GM12892 (cell line): ENCODE results near the gene ZNF579.
"Not testable (repeated sequence)": the region's sequence is repeated elsewhere in the genome, so short reads cannot be mapped to it uniquely, and the experiment has no call there.

ENCODE experiments used
- DNase-seq: peaks from one replicate; pipeline ENCODE4 v3.0.0; 2011; ENCODE audit not compliant: insufficient read length
- FAIRE-seq: peaks from 2 replicates; lab custom pipeline; 2011; peaks lifted over from hg19 to GRCh38; lab: Jason Lieb, UNC
- POLR2A ChIP-seq: IDR thresholded peaks from 2 replicates; pipeline ENCODE4 v1.6.1; 2011; ENCODE audit warnings: low read depth, low read length, control low read depth
- POLR2AphosphoS5 ChIP-seq: IDR thresholded peaks from 2 replicates; pipeline ENCODE4 v1.6.1; 2011; ENCODE audit warnings: low read depth, low read length, control low read depth
- TAF1 ChIP-seq: IDR thresholded peaks from 2 replicates; pipeline ENCODE4 v1.6.1; 2011; ENCODE audit warnings: low read depth, mild to moderate bottlenecking, control low read depth, low read length, borderline replicate concordance

ZNF579 gene

DNA sequence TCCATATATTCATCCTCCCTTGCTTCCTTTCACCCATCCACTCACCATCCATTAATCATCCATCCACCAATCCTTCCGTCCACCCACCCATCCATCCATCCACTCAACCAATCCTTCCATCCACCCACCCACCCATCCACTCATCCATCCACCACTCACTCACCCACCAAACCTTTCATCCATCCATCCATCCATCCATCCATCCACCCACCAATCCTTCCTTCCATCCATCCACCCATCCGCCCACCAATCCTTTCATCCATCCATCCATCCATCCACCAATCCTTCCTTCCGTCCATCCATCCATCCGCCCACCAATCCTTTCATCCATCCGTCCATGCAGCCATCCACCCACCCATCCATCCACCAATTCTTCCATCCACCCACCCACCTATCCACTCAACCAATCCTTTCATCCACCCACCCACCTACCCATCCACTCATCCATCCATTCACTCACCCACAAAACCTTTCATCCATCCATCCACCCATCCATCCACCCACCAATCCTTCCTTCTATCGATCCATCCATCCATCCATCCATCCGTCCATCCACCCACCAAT is 38.3 kb downstream of the ZNF579 start:
- TF ChIP-seq POLR2A (no peak), TAF1 (no peak), POLR2AphosphoS5 (no peak)
- DNase-seq (no peak), FAIRE-seq (no peak)

DNA sequence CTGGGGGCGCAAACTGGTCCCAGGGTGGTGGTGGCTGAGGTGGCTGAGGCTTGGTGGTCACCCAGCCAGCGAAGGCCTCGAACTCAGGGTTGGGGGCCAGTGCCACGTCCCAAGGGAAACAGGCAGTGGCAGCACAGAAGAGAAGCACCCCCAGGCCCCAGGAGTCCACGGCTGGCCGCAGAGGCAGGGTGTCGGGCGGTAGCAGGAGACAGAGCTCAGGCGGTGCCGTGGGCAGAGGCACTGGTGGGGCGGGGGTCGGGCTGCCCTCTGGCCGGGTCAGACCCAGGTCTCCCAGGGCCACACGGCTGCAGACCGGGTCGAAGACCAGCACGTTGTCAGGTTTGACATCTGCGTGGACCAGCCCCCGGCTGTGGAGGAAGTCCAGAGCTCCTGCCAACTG is 39.6 kb downstream of the ZNF579 start:
- FAIRE-seq: no peak

DNA sequence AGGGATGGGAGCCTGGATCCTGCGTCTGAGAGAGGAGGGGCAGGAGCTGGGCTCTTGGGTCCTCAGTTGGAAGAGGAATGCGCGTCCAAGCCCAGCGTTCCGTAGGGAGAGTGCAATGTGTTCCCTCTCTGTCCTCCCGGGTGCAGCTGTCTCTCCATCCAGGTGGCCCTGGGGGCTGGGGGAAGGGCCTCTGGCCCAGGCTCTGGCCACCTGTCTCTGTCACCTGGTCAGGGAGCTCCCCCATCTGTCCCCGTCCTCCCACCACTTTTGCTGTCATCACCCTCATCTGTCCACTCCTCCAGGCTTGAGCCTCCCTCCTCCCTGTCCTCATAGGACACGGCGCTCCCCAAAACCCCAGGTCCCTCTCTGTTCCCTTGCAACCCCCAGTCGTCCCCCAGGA is 40.0 kb downstream of the ZNF579 start:
- FAIRE-seq (no peak), DNase-seq (no peak)
- no peak for TF ChIP-seq TAF1
- TF ChIP-seq POLR2A: no peak
- no peak for TF ChIP-seq POLR2AphosphoS5

More for the DNA sequence above, 39.6 kb downstream of the ZNF579 start:
- DNase-seq: no peak
- no peak for TF ChIP-seq POLR2AphosphoS5

DNA sequence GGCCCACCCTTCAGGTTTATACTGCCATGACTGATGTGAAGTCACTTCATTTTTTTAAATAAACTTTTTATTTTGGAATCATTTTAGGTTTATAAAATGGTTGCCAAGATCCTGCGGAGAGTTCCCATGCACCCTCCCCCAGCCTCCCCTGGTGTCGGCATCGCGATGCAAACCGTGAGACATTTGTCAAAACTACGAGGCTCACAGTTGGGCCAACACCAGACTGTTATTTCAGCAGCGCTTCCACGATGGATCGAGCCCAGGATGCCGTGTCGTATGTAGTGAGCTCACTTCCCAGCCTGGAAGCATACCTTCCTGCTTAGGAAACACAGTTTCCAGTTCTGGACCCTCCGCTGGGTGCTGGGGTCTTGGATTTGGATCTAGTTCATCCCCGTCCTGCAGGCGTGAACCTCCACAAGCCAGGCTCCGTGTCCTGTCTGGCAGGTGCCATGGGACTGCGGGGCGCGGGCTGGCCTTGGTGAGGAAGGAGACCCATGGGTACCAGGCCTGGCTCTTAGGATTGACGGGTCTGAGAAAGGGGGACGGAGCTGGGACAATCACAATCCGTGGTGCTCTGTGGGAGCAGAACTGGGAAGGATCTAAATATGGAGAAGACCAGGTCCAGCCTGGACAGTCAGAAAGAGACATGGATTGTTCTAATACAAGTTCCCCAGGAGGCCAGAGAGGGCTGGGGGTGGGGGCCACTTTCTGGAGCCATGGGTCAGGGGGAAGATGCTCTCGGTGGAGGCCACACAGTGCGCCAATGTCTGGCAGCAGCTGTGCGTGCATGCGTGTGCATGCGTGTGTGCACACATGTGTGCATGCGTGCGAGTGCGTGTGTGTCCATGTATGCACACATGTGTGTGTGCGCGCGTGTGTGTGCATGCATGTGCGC is 41.3 kb downstream of the ZNF579 start:
- no peak for TF ChIP-seq POLR2A
- no peak for TF ChIP-seq POLR2AphosphoS5
- TF ChIP-seq TAF1: no peak
- DNase-seq (no peak), FAIRE-seq (no peak)

DNA sequence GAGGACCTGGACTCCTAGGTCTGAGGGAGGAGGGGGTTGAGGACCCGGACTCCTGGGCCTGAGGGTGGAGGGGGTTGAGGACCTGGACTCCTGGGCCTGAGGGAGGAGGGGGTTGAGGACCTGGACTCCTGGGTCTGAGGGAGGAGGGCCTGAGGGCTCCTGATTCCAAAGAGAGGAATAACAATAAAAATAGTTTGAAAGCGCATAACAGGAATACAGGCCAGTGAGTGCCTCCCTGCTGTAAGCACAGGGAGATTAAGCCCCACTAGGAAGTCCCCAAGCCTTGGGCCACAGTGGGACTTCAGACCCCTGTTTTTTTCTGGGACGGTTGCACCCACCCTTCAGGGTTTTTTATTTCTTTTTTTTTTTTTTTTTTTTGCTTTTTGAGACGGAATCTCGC is 42.5 kb downstream of the ZNF579 start:
- FAIRE-seq (no peak), DNase-seq (no peak)
- TF ChIP-seq POLR2A: no peak
- no peak for TF ChIP-seq TAF1
- no peak for TF ChIP-seq POLR2AphosphoS5

DNA sequence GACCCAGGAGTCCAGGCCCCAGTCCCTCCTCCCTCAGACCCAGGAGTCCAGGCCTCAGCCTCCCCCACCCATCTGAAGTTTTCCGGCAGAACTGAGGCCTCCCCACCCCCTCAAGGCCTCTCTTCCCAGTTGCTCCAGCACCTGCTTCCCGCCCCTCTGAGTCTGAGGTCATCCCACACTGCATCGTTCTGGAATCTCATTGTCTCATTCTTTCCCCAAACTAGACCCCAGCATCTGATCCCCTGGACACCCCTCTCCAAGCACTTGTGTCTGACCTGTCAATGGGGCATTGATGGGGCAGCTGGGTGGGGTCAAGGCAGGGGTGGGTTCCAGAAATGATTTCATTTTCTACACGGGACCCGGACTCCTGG is 42.9 kb downstream of the ZNF579 start:
- FAIRE-seq: no peak
- no peak for DNase-seq

DNA sequence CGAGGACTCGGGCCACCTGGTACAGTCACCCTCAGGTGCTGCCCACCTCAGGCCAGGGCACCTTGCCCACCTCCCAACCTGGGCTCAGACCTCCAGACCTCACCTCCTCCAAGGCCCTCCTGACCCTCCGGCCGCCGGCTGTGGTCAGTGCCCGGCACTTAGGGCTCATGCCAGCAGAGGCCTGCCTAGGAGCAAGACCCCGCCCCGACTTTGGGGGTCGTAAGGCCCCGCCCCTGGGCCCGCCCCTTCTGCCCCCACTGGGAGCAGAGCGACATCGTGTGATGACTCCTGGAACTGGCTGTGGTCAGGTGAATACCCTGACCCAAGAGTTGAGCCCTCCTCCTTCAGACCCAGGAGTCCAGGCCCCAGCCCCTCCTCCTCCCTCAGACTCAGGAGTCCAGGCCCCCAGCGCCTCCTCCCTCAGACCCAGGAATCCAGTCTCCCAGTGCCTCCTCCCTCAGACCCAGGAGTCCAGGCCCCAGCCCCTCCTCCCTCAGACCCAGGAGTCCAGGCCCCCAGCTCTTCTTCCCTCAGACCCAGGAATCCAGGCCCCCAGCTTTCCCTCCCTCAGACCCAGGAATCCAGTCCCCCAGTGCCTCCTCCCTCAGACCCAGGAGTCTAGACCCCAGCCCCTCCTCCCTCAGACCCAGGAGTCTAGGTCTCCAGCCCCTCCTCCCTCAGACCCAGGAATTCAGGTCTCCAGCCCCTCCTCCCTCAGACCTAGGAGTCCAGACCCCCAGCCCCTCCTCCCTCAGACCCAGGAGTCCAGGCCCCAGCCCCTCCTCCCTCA is 43.5 kb downstream of the ZNF579 start, which contains the start of gene SBK2:
Gene SBK2, minus strand, starts transcription at position 183 of the 790 bp plus-strand sequence. CDS start 839 bp downstream, outside the sequence.
- no peak for TF ChIP-seq TAF1
- TF ChIP-seq POLR2AphosphoS5: no peak
- no peak for TF ChIP-seq POLR2A
- FAIRE-seq (no peak), DNase-seq (no peak)

More for the DNA sequence above, 42.9 kb downstream of the ZNF579 start:
- TF ChIP-seq POLR2AphosphoS5 (no peak), POLR2A (no peak), TAF1 (no peak)

DNA sequence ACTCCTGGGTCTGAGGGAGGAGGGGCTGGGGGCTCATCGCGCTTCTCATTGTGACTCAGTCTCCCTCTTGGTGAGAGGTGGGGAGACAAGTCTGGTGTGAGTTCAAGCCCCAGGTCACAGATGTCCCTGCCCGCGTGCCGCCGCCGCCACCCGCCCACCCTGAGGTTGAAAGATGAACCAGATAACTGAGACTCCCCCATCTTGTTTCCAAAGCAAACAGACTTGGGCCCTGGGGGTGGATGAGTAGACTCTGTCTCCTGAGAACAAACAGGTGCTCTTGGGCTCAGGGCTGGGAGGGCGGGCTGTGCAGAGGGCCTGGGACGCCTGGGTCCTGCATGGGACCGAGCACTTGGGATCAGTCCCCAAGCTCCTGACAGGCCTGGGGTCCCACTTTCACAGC is 44.3 kb downstream of the ZNF579 start:
- TF ChIP-seq POLR2A: no peak
- TF ChIP-seq TAF1: no peak
- TF ChIP-seq POLR2AphosphoS5: no peak
- FAIRE-seq (no peak), DNase-seq (no peak)

DNA sequence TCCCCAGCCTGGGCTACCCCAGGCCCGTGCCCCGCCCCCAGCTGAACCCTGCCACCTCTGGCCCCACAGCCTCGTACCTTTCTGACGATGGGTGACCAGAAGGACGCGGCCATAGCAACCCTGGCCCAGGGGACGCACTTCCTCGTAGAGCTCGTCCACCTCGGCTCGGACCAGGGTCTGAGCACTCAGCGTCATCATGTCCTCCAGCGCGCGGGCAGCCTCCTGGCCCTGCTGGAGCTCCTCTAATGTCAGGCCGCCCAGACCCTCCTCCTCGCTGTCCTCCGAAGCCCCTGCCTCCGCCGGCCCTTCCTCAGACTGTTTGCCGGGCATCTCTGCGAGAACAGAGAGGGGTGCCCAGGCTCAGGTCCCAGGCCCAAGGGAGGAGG is 44.7 kb downstream of the ZNF579 start:
- FAIRE-seq: no peak

DNA sequence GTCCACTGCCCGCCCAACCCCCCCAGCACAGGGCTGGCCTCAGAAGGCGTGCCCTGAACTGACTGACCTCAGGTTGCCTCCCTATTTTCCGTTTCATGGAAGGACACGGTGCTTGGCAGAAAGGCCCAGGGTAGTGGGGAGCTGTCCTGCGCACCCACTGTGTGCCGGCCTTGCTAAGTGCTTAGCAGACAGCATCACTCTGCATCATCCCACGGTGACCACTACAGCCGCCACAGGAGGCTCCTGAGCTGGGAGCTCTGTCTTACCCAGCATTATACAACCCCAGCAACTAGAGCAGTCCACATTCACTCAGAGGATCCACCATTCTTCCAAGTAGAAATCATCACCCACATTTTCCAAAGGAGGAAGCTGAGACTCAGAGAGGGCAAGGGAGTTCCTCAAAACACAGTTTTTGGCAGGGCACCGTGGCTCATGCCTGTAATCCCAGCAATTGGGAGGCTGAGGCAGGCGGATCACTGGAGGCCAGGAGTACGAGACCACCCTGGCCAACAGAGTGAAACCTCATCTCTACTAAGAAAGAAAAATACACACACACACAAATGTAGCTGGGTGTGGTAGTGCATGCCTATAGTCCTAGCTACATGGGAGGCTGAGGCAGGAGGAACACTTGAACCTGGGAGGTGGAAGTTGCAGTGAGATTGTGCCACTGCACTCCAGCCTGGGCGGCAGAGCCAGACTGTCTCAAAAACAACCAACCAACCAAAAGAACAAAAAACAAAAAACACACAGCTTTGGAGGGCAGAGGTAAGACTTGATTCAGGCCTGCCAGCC is 45.3 kb downstream of the ZNF579 start:
- FAIRE-seq: no peak

More for the DNA sequence above, 44.7 kb downstream of the ZNF579 start:
- no peak for DNase-seq
- no peak for TF ChIP-seq POLR2A
- TF ChIP-seq TAF1: no peak
- no peak for TF ChIP-seq POLR2AphosphoS5

DNA sequence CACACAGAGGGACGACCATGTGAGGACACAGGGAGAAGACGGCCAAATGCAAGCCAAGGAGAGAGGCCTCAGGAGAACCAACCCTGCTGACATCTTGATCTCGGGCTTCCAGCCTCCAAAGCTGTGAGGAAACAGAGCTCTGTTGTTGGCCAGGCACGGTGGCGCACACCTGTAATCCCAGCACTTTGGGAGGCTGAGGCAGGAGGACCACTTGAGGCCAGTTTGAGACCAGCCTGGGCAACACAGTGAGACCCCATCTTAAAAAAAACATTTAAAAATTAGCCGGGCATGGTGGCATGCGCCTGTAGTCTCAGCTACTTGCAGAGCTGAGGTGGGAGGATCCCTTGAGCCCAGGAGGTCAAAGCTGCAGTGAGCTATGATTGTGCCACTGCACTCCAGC is 46.4 kb downstream of the ZNF579 start:
- not testable (repeated sequence) for FAIRE-seq, DNase-seq

More for the DNA sequence above, 45.3 kb downstream of the ZNF579 start:
- no peak for DNase-seq
- TF ChIP-seq TAF1: no peak
- no peak for TF ChIP-seq POLR2AphosphoS5
- TF ChIP-seq POLR2A: no peak
